Upper lobe of right lung (tissue), 1 donor: ENCODE measurements around the gene RIPOR3. TPM values are rescaled to one million over a fixed set of nuclear protein-coding genes. Genes with fewer than 3 reads are reported as not detected.
"Not testable (repeated sequence)": the region's sequence is repeated elsewhere in the genome, so short reads cannot be mapped to it uniquely, and the experiment has no call there.

Experiments
- ATAC-seq: fragments of 200-7000 bp; cut with Tn5 transposase; one replicate; pipeline ENCODE4 v1.9.1; 2020; ENCODE audit warnings: mild to moderate bottlenecking, moderate library complexity
- DNase-seq: peaks from one replicate; pipeline ENCODE4 v3.0.0-alpha.2; 2020
- H3K27ac ChIP-seq: fragments of 200-600 bp; one replicate; pipeline ENCODE4 v1.8.0; 2022
- H3K27me3 ChIP-seq: fragments of 200-600 bp; one replicate; pipeline ENCODE4 v1.8.0; 2022; ENCODE audit warnings: mild to moderate bottlenecking
- H3K36me3 ChIP-seq: fragments of 200-600 bp; one replicate; pipeline ENCODE4 v1.8.0; 2022
- H3K4me1 ChIP-seq: fragments of 200-600 bp; one replicate; pipeline ENCODE4 v1.8.0; 2022
- H3K4me3 ChIP-seq: fragments of 200-600 bp; one replicate; pipeline ENCODE4 v1.8.0; 2022; ENCODE audit warnings: mild to moderate bottlenecking
- H3K9me3 ChIP-seq: fragments of 200-600 bp; one replicate; pipeline ENCODE4 v1.8.0; 2022
- intact Hi-C: fragments of 100-400 bp; cut with DNase I; formaldehyde crosslinking; loops from one replicate; pipeline ENCODE4 v1.11.0; 2022
- total RNA-seq: library from RNA; stranded (reverse); fragmentation: NEBNext Ultra II Directional; extraction: Animal tissue kit (Norgen Biotek cat#: 25700); gene quantifications from one replicate; pipeline ENCODE4 v1.2.1, GENCODE V29; 2021
- TF ChIP-seq, protein P1 (sequence below): fragments of 200-600 bp; IDR thresholded peaks from one replicate; pipeline ENCODE4 v1.8.0; 2022; ENCODE audit warnings: antibody characterized with exemption
- donor health status: DM: no; HTN: yes; CAD: no; lungs with severe emphysema.

RIPOR3 gene
- total RNA-seq, 1 donor from 2014 or later, result 6.8 TPM

DNA sequence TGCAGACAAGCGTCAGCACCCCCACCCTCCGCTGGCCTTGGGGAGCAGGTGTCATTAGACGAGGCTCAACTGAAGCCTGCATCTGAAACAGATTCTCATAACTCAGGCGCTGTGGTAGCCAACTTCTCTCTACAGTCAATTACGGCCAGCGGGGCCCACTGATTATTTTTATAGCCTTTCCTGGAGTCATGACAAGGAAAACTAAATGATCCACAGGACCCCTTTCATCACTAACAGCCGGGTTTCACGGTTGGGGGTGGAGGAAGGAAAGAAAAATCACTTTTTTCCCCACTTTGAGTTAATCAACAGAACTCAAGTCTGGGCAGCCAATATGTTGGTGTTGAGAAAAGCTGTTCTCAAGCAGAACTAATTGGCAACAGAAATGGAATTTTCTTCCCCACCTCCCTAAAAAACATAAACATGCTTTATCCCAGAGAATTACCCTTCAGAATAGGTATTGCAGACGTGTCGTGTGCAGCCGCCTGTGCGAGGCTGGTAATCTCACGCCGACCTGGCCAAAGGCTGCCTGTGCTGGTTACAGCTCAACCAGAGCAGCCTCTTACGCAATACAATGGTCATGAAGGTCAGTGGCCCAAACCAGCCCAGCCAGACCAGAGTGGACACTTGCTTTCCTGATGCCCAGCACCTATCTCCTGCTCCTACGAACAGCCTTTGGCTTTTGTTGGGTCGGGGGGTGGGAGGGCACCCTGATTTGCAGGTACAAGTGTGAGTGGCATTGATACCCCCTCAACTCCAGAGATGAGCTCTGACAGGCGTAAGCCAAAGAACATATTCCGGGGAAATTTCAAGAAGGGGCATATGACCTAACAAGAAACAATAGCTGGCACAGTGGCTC lies 11.0 kb downstream of the RIPOR3 start:
- DNase-seq, result no peak
- no peak overlapping the region for H3K27ac ChIP-seq

GRCh38 chr20:50679753-50680104 lies 11.6 kb downstream of the RIPOR3 start:
- ATAC-seq, result no peak
- no peak for DNase-seq
- H3K27me3 ChIP-seq, result no peaks in the 10 kb centered on the region
- no peaks in the 10 kb centered on the region for H3K9me3 ChIP-seq
- no peak overlapping the region for H3K4me3 ChIP-seq
- TF ChIP-seq, protein P1, sequence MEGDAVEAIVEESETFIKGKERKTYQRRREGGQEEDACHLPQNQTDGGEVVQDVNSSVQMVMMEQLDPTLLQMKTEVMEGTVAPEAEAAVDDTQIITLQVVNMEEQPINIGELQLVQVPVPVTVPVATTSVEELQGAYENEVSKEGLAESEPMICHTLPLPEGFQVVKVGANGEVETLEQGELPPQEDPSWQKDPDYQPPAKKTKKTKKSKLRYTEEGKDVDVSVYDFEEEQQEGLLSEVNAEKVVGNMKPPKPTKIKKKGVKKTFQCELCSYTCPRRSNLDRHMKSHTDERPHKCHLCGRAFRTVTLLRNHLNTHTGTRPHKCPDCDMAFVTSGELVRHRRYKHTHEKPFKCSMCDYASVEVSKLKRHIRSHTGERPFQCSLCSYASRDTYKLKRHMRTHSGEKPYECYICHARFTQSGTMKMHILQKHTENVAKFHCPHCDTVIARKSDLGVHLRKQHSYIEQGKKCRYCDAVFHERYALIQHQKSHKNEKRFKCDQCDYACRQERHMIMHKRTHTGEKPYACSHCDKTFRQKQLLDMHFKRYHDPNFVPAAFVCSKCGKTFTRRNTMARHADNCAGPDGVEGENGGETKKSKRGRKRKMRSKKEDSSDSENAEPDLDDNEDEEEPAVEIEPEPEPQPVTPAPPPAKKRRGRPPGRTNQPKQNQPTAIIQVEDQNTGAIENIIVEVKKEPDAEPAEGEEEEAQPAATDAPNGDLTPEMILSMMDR, result no peak
- no peaks in the 10 kb centered on the region for H3K36me3 ChIP-seq
- intact Hi-C loops, result no loop called here
- H3K4me1 ChIP-seq, result peaks cover 4% of the 10 kb centered on the region
- H3K27ac ChIP-seq, result no peak overlapping the region

More for the DNA sequence above, 11.0 kb downstream of the RIPOR3 start:
- ATAC-seq, result peak; percentile 70
- Histone ChIP-seq H3K4me3 (no peak overlapping the region), H3K4me1 (peaks cover 4% of the 10 kb centered on the region), H3K9me3 (no peaks in the 10 kb centered on the region), H3K36me3 (no peaks in the 10 kb centered on the region), H3K27me3 (no peaks in the 10 kb centered on the region)
- TF ChIP-seq, protein P1, result no peak
- intact Hi-C loops, result no loop called here

GRCh38 chr20:50678169-50678898 lies 13.0 kb downstream of the RIPOR3 start:
- ATAC-seq (peak; percentile 54), DNase-seq (no peak)
- intact Hi-C loops, result no loop called here
- no peak overlapping the region for H3K27ac ChIP-seq
- H3K36me3 ChIP-seq, result no peaks in the 10 kb centered on the region
- H3K4me1 ChIP-seq, result peaks cover 4% of the 10 kb centered on the region
- TF ChIP-seq, protein P1, result no peak
- no peaks in the 10 kb centered on the region for H3K9me3 ChIP-seq
- no peak overlapping the region for H3K4me3 ChIP-seq
- H3K27me3 ChIP-seq, result no peaks in the 10 kb centered on the region

GRCh38 chr20:50676858-50677257 lies 14.5 kb downstream of the RIPOR3 start:
- intact Hi-C loops, result no loop called here

DNA sequence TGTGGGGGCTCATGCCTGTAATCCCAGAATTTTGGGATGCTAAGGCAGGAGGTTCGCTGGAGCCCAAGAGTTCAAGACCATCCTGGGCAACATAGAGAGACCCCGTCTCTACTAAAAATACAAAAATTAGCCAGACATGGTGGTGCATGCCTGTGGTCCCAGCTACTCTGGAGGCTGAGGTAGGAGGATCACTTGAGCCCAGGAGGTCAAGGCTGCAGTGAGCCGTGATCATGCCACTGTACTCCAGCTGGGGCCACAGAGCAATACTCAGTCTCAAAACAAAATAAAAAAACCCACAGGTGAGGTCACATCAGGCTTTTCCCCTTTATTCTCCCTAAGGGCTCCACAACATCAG lies 15.0 kb downstream of the RIPOR3 start:
- H3K9me3 ChIP-seq, H3K27ac ChIP-seq, H3K4me1 ChIP-seq, H3K27me3 ChIP-seq, DNase-seq, H3K36me3 ChIP-seq, intact Hi-C loops, ATAC-seq, H3K4me3 ChIP-seq: not testable (repeated sequence)

More at GRCh38 chr20:50676858-50677257, 14.5 kb downstream of the RIPOR3 start:
- no peaks in the 10 kb centered on the region for H3K36me3 ChIP-seq
- ATAC-seq (no peak), DNase-seq (no peak)
- no peaks in the 10 kb centered on the region for H3K9me3 ChIP-seq
- H3K27ac ChIP-seq, result no peak overlapping the region
- H3K4me3 ChIP-seq, result no peak overlapping the region
- H3K27me3 ChIP-seq, result no peaks in the 10 kb centered on the region
- TF ChIP-seq, protein P1, result no peak
- peaks cover 4% of the 10 kb centered on the region for H3K4me1 ChIP-seq

GRCh38 chr20:50675671-50676376 lies 15.5 kb downstream of the RIPOR3 start:
- no peaks in the 10 kb centered on the region for H3K27me3 ChIP-seq
- no peak for DNase-seq
- H3K36me3 ChIP-seq, result no peaks in the 10 kb centered on the region
- no peak for ATAC-seq
- peaks cover 4% of the 10 kb centered on the region for H3K4me1 ChIP-seq
- intact Hi-C loops, result no loop called here
- TF ChIP-seq, protein P1, result no peak
- H3K4me3 ChIP-seq, result no peak overlapping the region
- H3K9me3 ChIP-seq, result no peaks in the 10 kb centered on the region
- no peak overlapping the region for H3K27ac ChIP-seq
